ENCODE results near the gene PTPN3.

Gene PTPN3

DNA sequence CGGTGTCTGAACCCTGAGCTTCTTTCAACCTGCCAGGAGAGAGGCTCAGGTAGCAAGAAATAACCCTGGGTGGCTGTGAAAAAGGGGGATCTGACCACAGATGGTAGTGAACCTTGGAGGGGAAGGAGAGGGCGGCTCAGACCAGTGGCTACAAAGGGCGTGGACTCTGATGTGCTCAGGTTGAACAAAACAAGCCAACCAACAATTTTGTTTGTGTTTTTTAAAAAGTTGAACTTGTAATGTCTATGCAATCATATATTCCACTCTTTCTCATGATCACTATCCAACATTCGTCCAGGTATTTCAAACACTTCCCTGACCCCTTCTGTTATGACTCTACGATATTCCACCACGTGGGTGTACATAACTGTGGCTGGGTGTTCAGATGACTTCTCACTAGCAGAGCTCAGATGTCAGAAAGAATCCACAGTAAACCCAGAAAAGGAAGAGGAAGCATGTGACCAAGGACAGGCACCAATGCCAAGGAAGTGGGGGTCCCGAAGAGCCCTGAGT lies 20.0 kb downstream of the PTPN3 start:
- H3K9me3 ChIP-seq (ENCODE audit: control insufficient read depth in 1 of 2, low read length in 2 of 2), result no peaks in the 10 kb centered on the region
- no peaks in the 10 kb centered on the region for H3K27me3 ChIP-seq (ENCODE audit: control insufficient read depth in 1 of 2, insufficient read depth in 2 of 2, low read length in 2 of 2)
- H3K9ac ChIP-seq (ENCODE audit: low read depth in 1 of 2, low read length in 2 of 2), result peak overlapping the region; percentile 35 to 45
- H3K4me3 ChIP-seq (ENCODE audit: low read depth in 1 of 2, low read length in 2 of 2), result peak overlapping the region; percentile 35 to 52
- no peaks in the 10 kb centered on the region for H3K36me3 ChIP-seq (ENCODE audit: control insufficient read depth in 1 of 2, insufficient read depth in 2 of 2, low read length in 2 of 2)
- peak overlapping the region; percentile 84 for H3K27ac ChIP-seq (ENCODE audit: low read depth, low read length)
- peaks cover 28% of the 10 kb centered on the region in 2 donors for H3K4me1 ChIP-seq (ENCODE audit: control insufficient read depth in 1 of 2, insufficient read depth in 2 of 2, low read length in 2 of 2)

DNA sequence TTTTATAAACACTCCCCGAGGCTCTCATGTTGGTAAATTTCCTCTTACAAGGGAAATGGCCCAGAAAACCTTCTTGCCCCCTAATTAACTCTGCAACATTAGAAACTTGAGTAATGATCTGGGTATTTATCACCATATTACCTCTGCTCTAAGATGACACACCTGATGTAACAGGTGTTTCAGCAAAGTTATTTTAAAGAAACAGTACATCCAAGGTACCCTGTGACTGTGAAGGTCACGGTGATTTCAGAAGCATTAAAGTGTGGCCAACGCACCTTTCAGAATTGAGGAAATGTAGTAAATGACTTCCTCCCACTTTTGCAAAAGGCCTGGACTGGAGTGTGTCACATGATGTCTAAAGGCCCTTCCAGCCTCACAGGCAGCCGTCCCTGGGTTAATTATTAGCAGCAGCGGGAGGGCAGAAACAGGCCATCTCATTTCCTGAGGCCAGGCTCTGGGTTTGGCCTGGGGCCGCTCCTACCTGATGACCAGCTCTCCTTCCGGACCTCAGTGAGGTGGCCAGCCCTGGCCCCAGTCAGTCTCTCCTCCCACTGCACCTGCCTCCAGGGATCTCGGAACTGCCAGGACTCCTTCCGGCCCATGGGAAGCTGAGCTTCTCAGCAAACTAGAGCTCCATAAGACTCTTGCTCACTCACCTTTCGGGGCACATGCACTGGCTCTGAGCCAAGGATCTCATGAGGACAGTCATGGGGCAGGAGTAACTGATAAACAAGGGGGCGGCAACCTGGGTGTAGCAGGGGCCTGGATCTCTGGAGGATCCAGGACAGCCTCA lies 20.7 kb downstream of the PTPN3 start:
- peak overlapping the region; percentile 35 to 52 for H3K4me3 ChIP-seq (ENCODE audit: low read depth in 1 of 2, low read length in 2 of 2)
- H3K9me3 ChIP-seq (ENCODE audit: control insufficient read depth in 1 of 2, low read length in 2 of 2), result no peaks in the 10 kb centered on the region
- H3K36me3 ChIP-seq (ENCODE audit: control insufficient read depth in 1 of 2, insufficient read depth in 2 of 2, low read length in 2 of 2), result no peaks in the 10 kb centered on the region
- H3K4me1 ChIP-seq (ENCODE audit: control insufficient read depth in 1 of 2, insufficient read depth in 2 of 2, low read length in 2 of 2), result peaks cover 22 to 23% of the 10 kb centered on the region in 2 donors
- H3K27me3 ChIP-seq (ENCODE audit: control insufficient read depth in 1 of 2, insufficient read depth in 2 of 2, low read length in 2 of 2), result no peaks in the 10 kb centered on the region
- peak overlapping the region; percentile 84 for H3K27ac ChIP-seq (ENCODE audit: low read depth, low read length)
- peak overlapping the region; percentile 45 to 59 for H3K9ac ChIP-seq (ENCODE audit: low read depth in 1 of 2, low read length in 2 of 2)

DNA sequence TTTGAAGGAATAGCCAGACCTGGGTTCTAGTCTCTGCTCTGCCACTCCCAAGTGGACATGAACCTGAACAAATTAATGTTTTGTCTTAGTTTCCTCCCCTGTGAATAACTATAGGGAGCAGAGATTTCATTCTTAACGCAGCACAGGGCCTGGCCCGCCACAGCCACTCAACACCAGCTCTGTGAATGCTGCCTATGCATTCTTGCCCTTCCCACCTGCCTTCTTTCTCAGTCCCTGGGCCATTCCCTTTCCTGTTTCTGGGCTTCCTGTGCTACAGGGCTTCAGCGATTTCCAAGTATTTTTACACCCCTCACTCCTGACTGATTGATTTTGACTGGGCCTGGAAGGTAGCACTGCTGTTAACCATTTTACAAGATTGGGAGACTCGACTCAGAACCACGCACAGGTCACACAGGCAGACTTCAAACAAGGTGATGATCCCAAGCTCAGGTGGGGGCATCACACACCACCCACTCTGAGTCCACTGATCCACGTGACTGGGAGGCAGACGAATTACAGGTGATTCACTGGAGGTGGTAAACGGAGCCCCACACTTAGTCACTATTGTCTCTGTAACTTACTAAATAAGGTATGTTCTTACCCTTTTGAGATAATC lies 21.4 kb downstream of the PTPN3 start:
- Histone ChIP-seq H3K9ac (ENCODE audit: low read depth in 1 of 2, low read length in 2 of 2) (peak overlapping the region in 1 of 2 donors; percentile 59), H3K4me1 (ENCODE audit: control insufficient read depth in 1 of 2, insufficient read depth in 2 of 2, low read length in 2 of 2) (peaks cover 21 to 23% of the 10 kb centered on the region in 2 donors)

DNA sequence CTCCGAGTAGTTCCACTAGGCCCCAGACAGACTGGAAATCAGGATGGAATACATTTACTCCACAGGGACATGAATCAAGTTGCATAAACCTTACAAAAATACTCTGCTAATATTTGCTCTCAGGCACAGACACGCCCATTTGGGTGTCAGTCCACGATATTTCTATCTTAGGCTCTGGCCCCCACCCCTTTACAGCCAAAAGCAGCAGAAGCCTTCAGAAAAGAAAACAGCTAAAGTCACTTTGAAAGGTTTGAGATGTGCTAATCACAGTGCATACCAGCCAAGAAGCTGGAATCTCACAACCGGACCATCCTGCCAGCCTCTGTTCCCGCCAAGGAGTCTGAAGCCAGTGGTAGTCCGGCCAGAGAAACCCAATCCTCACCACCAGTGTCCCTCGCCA lies 22.6 kb downstream of the PTPN3 start:
- Histone ChIP-seq H3K27ac (ENCODE audit: low read depth, low read length) (no peak overlapping the region), H3K27me3 (ENCODE audit: control insufficient read depth in 1 of 2, insufficient read depth in 2 of 2, low read length in 2 of 2) (no peaks in the 10 kb centered on the region), H3K4me1 (ENCODE audit: control insufficient read depth in 1 of 2, insufficient read depth in 2 of 2, low read length in 2 of 2) (peaks cover 21 to 23% of the 10 kb centered on the region in 2 donors), H3K9ac (ENCODE audit: low read depth in 1 of 2, low read length in 2 of 2) (no peak overlapping the region), H3K36me3 (ENCODE audit: control insufficient read depth in 1 of 2, insufficient read depth in 2 of 2, low read length in 2 of 2) (no peaks in the 10 kb centered on the region), H3K9me3 (ENCODE audit: control insufficient read depth in 1 of 2, low read length in 2 of 2) (no peaks in the 10 kb centered on the region), H3K4me3 (ENCODE audit: low read depth in 1 of 2, low read length in 2 of 2) (no peak overlapping the region)

More for the DNA sequence above, 21.4 kb downstream of the PTPN3 start:
- H3K27me3 ChIP-seq (ENCODE audit: control insufficient read depth in 1 of 2, insufficient read depth in 2 of 2, low read length in 2 of 2), result no peaks in the 10 kb centered on the region
- H3K36me3 ChIP-seq (ENCODE audit: control insufficient read depth in 1 of 2, insufficient read depth in 2 of 2, low read length in 2 of 2), result no peaks in the 10 kb centered on the region
- H3K27ac ChIP-seq (ENCODE audit: low read depth, low read length), result peak overlapping the region; percentile 65
- H3K4me3 ChIP-seq (ENCODE audit: low read depth in 1 of 2, low read length in 2 of 2), result peak overlapping the region; percentile 10 to 11
- no peaks in the 10 kb centered on the region for H3K9me3 ChIP-seq (ENCODE audit: control insufficient read depth in 1 of 2, low read length in 2 of 2)

DNA sequence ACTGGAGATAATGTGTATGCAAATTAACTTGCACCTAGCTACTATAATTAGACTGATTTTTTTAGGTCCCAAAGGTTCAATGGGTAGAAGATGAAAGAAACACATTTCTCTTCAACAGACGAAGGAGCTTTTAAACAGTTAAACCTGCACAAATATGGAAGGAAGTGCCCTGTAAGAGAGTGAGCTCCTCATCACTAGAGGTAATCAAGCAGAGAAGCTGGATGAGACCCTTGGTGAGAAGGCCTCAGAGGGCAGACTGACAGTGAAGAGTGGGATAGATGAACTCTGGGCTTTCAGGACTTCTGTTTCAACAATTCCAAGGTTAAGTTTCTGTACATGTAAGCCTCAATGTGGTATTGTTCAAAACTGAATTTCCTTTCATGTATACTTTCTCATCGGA lies 23.2 kb downstream of the PTPN3 start:
- Histone ChIP-seq H3K9me3 (ENCODE audit: control insufficient read depth in 1 of 2, low read length in 2 of 2) (no peaks in the 10 kb centered on the region), H3K36me3 (ENCODE audit: control insufficient read depth in 1 of 2, insufficient read depth in 2 of 2, low read length in 2 of 2) (no peaks in the 10 kb centered on the region), H3K4me3 (ENCODE audit: low read depth in 1 of 2, low read length in 2 of 2) (no peak overlapping the region), H3K9ac (ENCODE audit: low read depth in 1 of 2, low read length in 2 of 2) (no peak overlapping the region), H3K27ac (ENCODE audit: low read depth, low read length) (no peak overlapping the region), H3K4me1 (ENCODE audit: control insufficient read depth in 1 of 2, insufficient read depth in 2 of 2, low read length in 2 of 2) (peaks cover 25 to 26% of the 10 kb centered on the region in 2 donors), H3K27me3 (ENCODE audit: control insufficient read depth in 1 of 2, insufficient read depth in 2 of 2, low read length in 2 of 2) (no peaks in the 10 kb centered on the region)

DNA sequence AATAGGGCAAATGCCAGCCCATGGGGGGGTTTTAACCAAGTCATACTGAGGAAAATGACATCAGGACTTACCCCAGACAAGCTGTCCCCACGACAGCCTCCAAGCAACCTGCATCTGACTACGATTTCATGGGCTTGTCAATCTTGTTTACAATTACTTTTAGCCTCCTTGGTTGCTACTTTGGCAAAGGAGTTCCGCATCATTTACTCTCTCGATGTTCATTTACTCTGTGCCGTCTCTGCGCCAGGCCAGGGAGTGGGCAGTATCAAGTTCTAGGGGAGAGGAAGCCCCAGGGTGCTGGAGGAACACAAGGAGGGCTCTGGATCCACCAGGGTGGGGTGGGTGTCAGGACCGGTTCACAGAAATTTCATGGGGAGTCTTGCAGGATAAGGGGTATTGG lies 23.9 kb downstream of the PTPN3 start:
- no peak overlapping the region for H3K4me3 ChIP-seq (ENCODE audit: low read depth in 1 of 2, low read length in 2 of 2)
- no peak overlapping the region for H3K27ac ChIP-seq (ENCODE audit: low read depth, low read length)
- no peaks in the 10 kb centered on the region for H3K27me3 ChIP-seq (ENCODE audit: control insufficient read depth in 1 of 2, insufficient read depth in 2 of 2, low read length in 2 of 2)
- peaks cover 26 to 27% of the 10 kb centered on the region in 2 donors for H3K4me1 ChIP-seq (ENCODE audit: control insufficient read depth in 1 of 2, insufficient read depth in 2 of 2, low read length in 2 of 2)
- no peaks in the 10 kb centered on the region for H3K9me3 ChIP-seq (ENCODE audit: control insufficient read depth in 1 of 2, low read length in 2 of 2)
- no peak overlapping the region for H3K9ac ChIP-seq (ENCODE audit: low read depth in 1 of 2, low read length in 2 of 2)
- H3K36me3 ChIP-seq (ENCODE audit: control insufficient read depth in 1 of 2, insufficient read depth in 2 of 2, low read length in 2 of 2), result no peaks in the 10 kb centered on the region

DNA sequence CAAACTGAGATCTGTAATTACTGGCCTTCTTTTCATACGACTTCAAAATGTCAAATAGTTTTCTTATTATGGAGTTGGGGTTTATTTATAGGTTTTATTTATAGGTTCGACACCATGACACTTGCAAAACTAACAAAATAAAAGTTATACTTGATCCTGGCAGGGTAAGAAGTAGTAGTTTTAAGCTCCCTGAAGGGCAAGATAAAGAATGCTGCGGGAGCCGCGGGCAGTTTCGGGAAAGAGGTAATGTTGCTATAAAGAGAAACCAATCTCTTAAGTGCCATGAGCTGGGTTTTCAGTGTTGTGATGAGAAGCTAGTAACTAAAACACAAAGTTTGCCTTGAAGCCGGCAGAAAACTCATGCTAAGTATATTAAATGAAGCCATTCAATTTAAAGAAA lies 24.8 kb downstream of the PTPN3 start:
- Histone ChIP-seq H3K4me1 (ENCODE audit: control insufficient read depth in 1 of 2, insufficient read depth in 2 of 2, low read length in 2 of 2) (peaks cover 23 to 25% of the 10 kb centered on the region in 2 donors), H3K36me3 (ENCODE audit: control insufficient read depth in 1 of 2, insufficient read depth in 2 of 2, low read length in 2 of 2) (no peaks in the 10 kb centered on the region), H3K9me3 (ENCODE audit: control insufficient read depth in 1 of 2, low read length in 2 of 2) (no peaks in the 10 kb centered on the region), H3K27ac (ENCODE audit: low read depth, low read length) (no peak overlapping the region), H3K9ac (ENCODE audit: low read depth in 1 of 2, low read length in 2 of 2) (no peak overlapping the region), H3K27me3 (ENCODE audit: control insufficient read depth in 1 of 2, insufficient read depth in 2 of 2, low read length in 2 of 2) (no peaks in the 10 kb centered on the region), H3K4me3 (ENCODE audit: low read depth in 1 of 2, low read length in 2 of 2) (no peak overlapping the region)

DNA sequence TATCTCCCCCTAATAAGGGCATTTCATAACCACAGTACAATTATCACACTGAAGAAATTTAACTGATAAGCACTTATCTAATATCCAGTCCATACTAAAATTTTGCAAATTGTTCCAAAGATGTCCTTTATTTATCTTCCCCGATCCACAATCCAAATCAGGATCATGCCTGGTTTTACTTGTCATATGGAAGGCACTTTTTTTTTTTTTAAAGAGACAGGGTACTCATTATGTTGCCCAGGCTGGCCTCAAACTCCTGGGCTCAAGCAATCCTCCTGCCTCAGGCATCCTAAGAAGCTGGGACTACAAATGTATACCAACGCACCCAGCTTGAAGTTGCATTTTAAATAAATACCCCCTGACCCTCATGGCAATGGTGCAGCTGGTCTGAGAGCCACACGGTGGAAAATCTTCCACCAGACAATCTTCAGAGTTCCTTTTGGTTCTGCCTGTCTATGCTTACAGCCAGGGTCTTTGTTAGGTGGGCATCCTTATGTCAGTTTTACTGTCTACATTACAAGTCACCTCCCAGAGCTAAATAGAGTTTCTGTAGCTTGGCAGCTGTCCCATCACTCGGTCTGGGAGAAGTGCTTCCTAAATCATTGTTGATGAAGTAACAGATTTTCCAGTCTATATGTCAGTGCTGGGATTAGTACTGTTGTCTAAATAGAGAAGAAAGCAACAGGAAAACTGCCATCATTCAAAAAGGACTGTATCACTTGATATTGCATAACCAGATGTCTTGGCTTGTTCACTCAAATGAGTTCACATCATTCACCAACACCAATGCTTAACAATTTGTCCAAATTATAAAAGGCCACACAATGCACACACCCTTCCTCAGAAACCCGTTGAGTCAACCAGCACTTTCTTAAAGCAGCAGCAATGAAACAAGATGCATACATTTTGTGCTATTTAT lies 26.4 kb downstream of the PTPN3 start:
- Histone ChIP-seq H3K27ac (ENCODE audit: low read depth, low read length) (no peak overlapping the region), H3K4me1 (ENCODE audit: control insufficient read depth in 1 of 2, insufficient read depth in 2 of 2, low read length in 2 of 2) (peaks cover 9 to 13% of the 10 kb centered on the region in 2 donors), H3K9ac (ENCODE audit: low read depth in 1 of 2, low read length in 2 of 2) (no peak overlapping the region)

DNA sequence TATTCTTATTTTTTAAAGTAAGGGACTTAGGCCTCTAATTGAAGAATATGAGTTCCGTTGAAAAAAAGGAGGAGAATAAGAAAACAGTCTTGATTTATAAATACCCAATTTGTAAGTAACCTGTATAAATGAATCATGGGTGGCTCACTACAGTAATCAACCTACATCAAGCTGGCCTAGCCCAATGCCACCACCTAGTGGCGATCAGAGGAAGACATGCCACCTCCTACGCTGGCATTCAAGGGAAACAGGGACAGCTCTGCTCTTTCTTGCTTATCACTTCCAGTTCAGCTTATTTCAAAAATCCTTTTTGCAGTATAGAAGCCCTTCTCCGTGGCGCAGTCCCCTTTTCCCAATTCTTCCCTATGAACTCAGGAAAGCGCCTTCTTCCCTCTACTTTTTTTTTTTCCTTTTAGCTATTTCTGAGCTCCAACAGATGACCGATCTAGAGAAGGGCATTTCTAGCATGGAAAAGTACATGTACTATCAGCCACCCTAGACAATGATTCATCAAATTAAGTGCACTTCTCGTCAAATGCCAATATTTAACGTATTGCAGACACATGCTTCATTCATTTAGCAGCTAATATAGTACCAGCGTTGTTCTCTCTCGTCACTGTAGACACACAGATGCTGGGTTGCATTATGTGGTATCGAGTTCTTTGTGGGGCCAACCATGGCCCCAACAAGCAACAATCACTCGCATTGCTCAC lies 28.3 kb downstream of the PTPN3 start:
- no peaks in the 10 kb centered on the region for H3K9me3 ChIP-seq (ENCODE audit: control insufficient read depth in 1 of 2, low read length in 2 of 2)
- H3K27ac ChIP-seq (ENCODE audit: low read depth, low read length), result no peak overlapping the region
- no peaks in the 10 kb centered on the region for H3K27me3 ChIP-seq (ENCODE audit: control insufficient read depth in 1 of 2, insufficient read depth in 2 of 2, low read length in 2 of 2)
- no peak overlapping the region for H3K9ac ChIP-seq (ENCODE audit: low read depth in 1 of 2, low read length in 2 of 2)
- peak overlapping the region in 1 of 2 donors; percentile 4 for H3K4me3 ChIP-seq (ENCODE audit: low read depth in 1 of 2, low read length in 2 of 2)
- H3K4me1 ChIP-seq (ENCODE audit: control insufficient read depth in 1 of 2, insufficient read depth in 2 of 2, low read length in 2 of 2), result peaks cover 4 to 5% of the 10 kb centered on the region in 2 donors
- H3K36me3 ChIP-seq (ENCODE audit: control insufficient read depth in 1 of 2, insufficient read depth in 2 of 2, low read length in 2 of 2), result no peaks in the 10 kb centered on the region

More for the DNA sequence above, 26.4 kb downstream of the PTPN3 start:
- H3K9me3 ChIP-seq (ENCODE audit: control insufficient read depth in 1 of 2, low read length in 2 of 2), result no peaks in the 10 kb centered on the region
- no peaks in the 10 kb centered on the region for H3K36me3 ChIP-seq (ENCODE audit: control insufficient read depth in 1 of 2, insufficient read depth in 2 of 2, low read length in 2 of 2)
- H3K27me3 ChIP-seq (ENCODE audit: control insufficient read depth in 1 of 2, insufficient read depth in 2 of 2, low read length in 2 of 2), result no peaks in the 10 kb centered on the region
- H3K4me3 ChIP-seq (ENCODE audit: low read depth in 1 of 2, low read length in 2 of 2), result no peak overlapping the region

Data from duodenal mucosa (tissue), 2 donors.